Activated CD4-positive, alpha-beta T cell treated with anti-CD3 and anti-CD28 coated beads, Interleukin-2, amount 10 ng/mL, durations not matched to agents 7 days and 5 days (primary cell): Measurements from ENCODE around the gene ABCC4. TPM values are rescaled to one million over a fixed set of nuclear protein-coding genes. Genes with fewer than 3 reads are reported as not detected.
"Not testable (repeated sequence)": the region's sequence is repeated elsewhere in the genome, so short reads cannot be mapped to it uniquely, and the experiment has no call there.

Experiments used
- CTCF ChIA-PET: fragments of 350-600 bp; sonication (Branson Sonifier 250); formaldehyde crosslinking; loops from one replicate; lab custom pipeline; 2021; ENCODE audit warnings: antibody characterized with exemption; lab: Charles Lee
- POLR2A ChIA-PET: fragments of 350-600 bp; sonication (Branson Sonifier 250); formaldehyde crosslinking; loops from one replicate; lab custom pipeline; 2021; ENCODE audit warnings: antibody characterized with exemption; lab: Charles Lee
- DNase-seq: peaks from one replicate; pipeline ENCODE4 v3.0.0-alpha.2; 2020
- H3K27ac Mint-ChIP-seq: one replicate; pipeline ENCODE4 v1.8.0; 2021; ENCODE audit warnings: mild to moderate bottlenecking, moderate library complexity, mixed read lengths
- H3K27me3 Mint-ChIP-seq: one replicate; pipeline ENCODE4 v1.8.0; 2021; ENCODE audit warnings: mixed read lengths
- H3K36me3 Mint-ChIP-seq: one replicate; pipeline ENCODE4 v1.8.0; 2021; ENCODE audit warnings: low read depth, mixed read lengths
- H3K4me1 Mint-ChIP-seq: one replicate; pipeline ENCODE4 v1.8.0; 2021; ENCODE audit warnings: mixed read lengths
- H3K4me3 Mint-ChIP-seq: one replicate; pipeline ENCODE4 v1.8.0; 2021; ENCODE audit warnings: mild to moderate bottlenecking, moderate library complexity, mixed read lengths
- H3K9me3 Mint-ChIP-seq: one replicate; pipeline ENCODE4 v1.8.0; 2021; ENCODE audit warnings: mixed read lengths
- total RNA-seq, 2 experiments: library from RNA; stranded (reverse); gene quantifications; one replicate each; pipeline ENCODE4 v1.2.3, GENCODE V29; 2021

Gene ABCC4
- total RNA-seq, 2 experiments from 2014 or later, result 4.8 to 7.0 TPM

DNA sequence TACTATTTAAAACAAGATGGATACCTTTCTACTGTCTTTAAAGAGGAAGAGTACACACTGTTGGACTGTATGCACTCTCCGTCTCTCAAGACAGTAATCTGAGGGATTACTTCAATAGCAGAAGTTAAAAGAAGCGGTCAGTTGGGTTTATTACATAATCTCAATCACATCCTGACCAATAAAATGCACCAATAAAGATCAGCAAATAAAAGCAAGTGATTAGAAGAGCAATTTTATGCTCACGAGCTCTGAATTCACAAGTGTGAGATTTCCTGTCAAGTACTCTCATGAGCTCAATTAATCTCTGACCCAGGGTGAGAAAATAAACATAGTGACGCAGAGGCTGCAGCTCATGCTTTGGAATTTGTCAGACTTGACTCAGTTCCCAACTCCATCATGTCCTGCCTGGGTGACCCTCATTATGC, 12.2 kb downstream of the ABCC4 start:
- Mint-ChIP-seq H3K36me3 (no peaks in the 10 kb centered on the region), H3K4me1 (no peaks in the 10 kb centered on the region), H3K9me3 (no peaks in the 10 kb centered on the region), H3K27ac (no peak overlapping the region), H3K27me3 (no peaks in the 10 kb centered on the region), H3K4me3 (no peak overlapping the region)
- DNase-seq, result no peak
- ChIA-PET POLR2A (no interaction called here), CTCF (interaction anchor here (1.3 to 2.5 kb wide), 2 partner anchors 9 to 11 kb away, joined by 3 to 9 read pairs; no protein-coding TSS in a partner anchor)

GRCh38 chr13:95284436-95284835, 16.8 kb downstream of the ABCC4 start:
- ChIA-PET POLR2A (no interaction called here), CTCF (interaction anchor here (1.0 kb wide), 1 partner anchor 96 kb away, joined by 3 read pairs; no protein-coding TSS in a partner anchor)
- DNase-seq, result no peak
- Mint-ChIP-seq H3K27me3 (no peaks in the 10 kb centered on the region), H3K4me1 (no peaks in the 10 kb centered on the region), H3K36me3 (no peaks in the 10 kb centered on the region), H3K9me3 (no peaks in the 10 kb centered on the region), H3K4me3 (no peak overlapping the region), H3K27ac (no peak overlapping the region)

GRCh38 chr13:95279016-95279415, 22.2 kb downstream of the ABCC4 start:
- DNase-seq, result no peak
- H3K27ac Mint-ChIP-seq, result no peak overlapping the region
- H3K9me3 Mint-ChIP-seq, result no peaks in the 10 kb centered on the region
- no peaks in the 10 kb centered on the region for H3K27me3 Mint-ChIP-seq
- ChIA-PET CTCF (no interaction called here), POLR2A (no interaction called here)
- H3K4me1 Mint-ChIP-seq, result no peaks in the 10 kb centered on the region
- no peak overlapping the region for H3K4me3 Mint-ChIP-seq
- no peaks in the 10 kb centered on the region for H3K36me3 Mint-ChIP-seq

DNA sequence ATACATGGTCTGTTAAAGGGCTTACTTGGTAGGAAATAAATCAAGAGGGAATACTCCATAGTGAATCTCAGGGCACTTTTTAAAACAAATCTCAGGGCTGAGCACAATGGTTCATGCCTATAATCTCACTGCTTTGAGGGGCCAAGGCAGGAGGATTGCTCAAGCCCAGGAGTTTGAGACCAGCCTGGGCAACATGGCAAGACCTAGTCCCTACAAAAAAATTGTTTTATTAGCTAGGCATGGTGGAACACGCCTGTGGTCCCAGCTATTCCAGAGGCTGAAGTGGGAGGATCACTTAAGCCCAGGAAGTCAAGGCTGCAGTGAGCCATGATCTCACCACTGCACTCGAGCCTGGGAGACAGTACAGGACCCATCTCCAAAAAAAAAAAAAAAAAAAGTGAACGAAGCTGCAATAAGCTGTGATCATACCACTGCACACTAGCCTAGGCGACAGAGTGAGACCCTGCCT, 25.2 kb downstream of the ABCC4 start:
- Mint-ChIP-seq H3K9me3 (no peaks in the 10 kb centered on the region), H3K27me3 (no peaks in the 10 kb centered on the region), H3K36me3 (no peaks in the 10 kb centered on the region), H3K4me3 (no peak overlapping the region), H3K4me1 (no peaks in the 10 kb centered on the region), H3K27ac (no peak overlapping the region)
- POLR2A ChIA-PET, result no interaction called here
- CTCF ChIA-PET, result interaction anchor here (0.8 kb wide), 1 partner anchor 84 kb away, joined by 3 read pairs; no protein-coding TSS in a partner anchor
- no peak for DNase-seq

- H3K4me1 Mint-ChIP-seq, result no peaks in the 10 kb centered on the region
- no peak overlapping the region for H3K4me3 Mint-ChIP-seq
- CTCF ChIA-PET, result interaction anchor here (0.8 kb wide), 1 partner anchor 84 kb away, joined by 3 read pairs; no protein-coding TSS in a partner anchor
- H3K36me3 Mint-ChIP-seq, result no peaks in the 10 kb centered on the region
- POLR2A ChIA-PET, result no interaction called here
- no peak overlapping the region for H3K27ac Mint-ChIP-seq
- no peaks in the 10 kb centered on the region for H3K27me3 Mint-ChIP-seq
- no peak for DNase-seq
- no peaks in the 10 kb centered on the region for H3K9me3 Mint-ChIP-seq
These were observed 25.8 kb downstream of the ABCC4 start for GRCh38 chr13:95275322-95276036.

DNA sequence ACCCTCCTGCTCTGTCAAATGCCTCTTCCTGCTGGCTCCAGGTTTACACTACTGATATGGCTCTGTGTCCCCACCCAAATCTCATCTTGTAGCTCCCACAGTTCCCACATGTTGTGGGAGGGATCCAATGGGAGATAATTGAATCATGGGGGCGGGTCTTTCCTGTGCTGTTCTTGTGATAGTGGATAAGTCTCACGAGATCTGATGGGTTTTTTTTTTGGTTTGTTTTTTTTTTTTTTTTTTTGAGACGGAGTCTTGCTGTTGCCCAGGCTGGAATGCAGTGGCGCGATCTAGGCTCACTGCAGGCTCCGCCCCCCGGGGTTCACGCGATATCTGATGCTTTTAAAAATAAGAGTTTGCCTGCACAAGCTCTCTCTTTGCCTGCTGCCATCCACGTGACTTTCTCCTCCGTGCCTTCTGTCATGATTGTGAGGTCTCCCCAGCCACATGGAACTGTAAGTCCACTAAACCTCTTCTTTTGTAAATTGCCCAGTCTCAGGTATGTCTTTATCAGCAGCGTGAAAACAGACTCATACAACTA, 27.6 kb downstream of the ABCC4 start:
- H3K36me3 Mint-ChIP-seq, CTCF ChIA-PET: not testable (repeated sequence)

GRCh38 chr13:95272076-95272475, 29.2 kb downstream of the ABCC4 start:
- H3K27me3 Mint-ChIP-seq, H3K36me3 Mint-ChIP-seq: not testable (repeated sequence)

More for the DNA sequence above, 27.6 kb downstream of the ABCC4 start:
- H3K4me1 Mint-ChIP-seq, DNase-seq, H3K27me3 Mint-ChIP-seq, H3K27ac Mint-ChIP-seq, POLR2A ChIA-PET, H3K4me3 Mint-ChIP-seq, H3K9me3 Mint-ChIP-seq: not testable (repeated sequence)

GRCh38 chr13:95269756-95270155, 31.5 kb downstream of the ABCC4 start:
- H3K36me3 Mint-ChIP-seq, result peaks cover 2% of the 10 kb centered on the region
- no peaks in the 10 kb centered on the region for H3K27me3 Mint-ChIP-seq
- peaks cover 2% of the 10 kb centered on the region for H3K9me3 Mint-ChIP-seq
- ChIA-PET POLR2A (no interaction called here), CTCF (no interaction called here)
- H3K4me1 Mint-ChIP-seq, result peaks cover 3% of the 10 kb centered on the region
- no peak for DNase-seq
- H3K4me3 Mint-ChIP-seq, result no peak overlapping the region
- H3K27ac Mint-ChIP-seq, result no peak overlapping the region

More at GRCh38 chr13:95272076-95272475, 29.2 kb downstream of the ABCC4 start:
- CTCF ChIA-PET, result interaction anchor here (1.2 kb wide), 1 partner anchor 27 kb away, joined by 3 read pairs; no protein-coding TSS in a partner anchor
- H3K4me3 Mint-ChIP-seq, H3K27ac Mint-ChIP-seq, H3K9me3 Mint-ChIP-seq, DNase-seq, POLR2A ChIA-PET, H3K4me1 Mint-ChIP-seq: not testable (repeated sequence)

GRCh38 chr13:95268343-95269065, 32.7 kb downstream of the ABCC4 start:
- H3K4me3 Mint-ChIP-seq, H3K27me3 Mint-ChIP-seq, H3K27ac Mint-ChIP-seq, H3K4me1 Mint-ChIP-seq, H3K36me3 Mint-ChIP-seq, H3K9me3 Mint-ChIP-seq, DNase-seq, CTCF ChIA-PET, POLR2A ChIA-PET: not testable (repeated sequence)

DNA sequence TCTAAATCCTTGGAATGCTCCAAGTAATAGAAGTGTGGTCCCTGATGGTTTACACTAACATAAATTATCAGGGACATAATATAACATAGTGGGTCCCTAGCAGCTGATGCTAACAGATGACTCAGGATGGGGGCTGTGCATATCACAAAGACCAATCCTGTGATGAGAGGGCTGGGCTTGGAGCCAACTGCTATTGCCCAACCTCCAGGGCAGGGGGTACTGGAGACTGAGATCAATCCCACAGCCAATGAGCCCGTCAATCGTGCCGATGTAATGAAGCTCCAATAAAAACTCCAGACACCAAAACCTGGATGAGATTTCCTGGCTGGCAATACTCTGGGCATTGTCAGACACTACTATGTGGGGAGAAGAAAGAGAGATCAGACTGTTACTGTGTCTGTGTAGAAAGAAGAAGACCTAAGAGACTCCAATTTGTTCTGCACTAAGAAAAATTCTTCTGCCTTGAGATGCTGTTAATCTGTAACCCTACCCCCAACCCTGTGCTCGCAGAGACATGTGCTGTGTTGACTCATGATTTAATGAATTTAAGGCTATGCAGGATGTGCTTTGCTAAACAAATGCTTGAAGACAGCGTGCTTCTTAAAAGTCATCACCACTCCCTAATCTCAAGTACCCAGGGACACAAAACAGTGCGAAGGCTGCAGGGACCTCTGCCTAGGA, 33.4 kb downstream of the ABCC4 start:
- Mint-ChIP-seq H3K9me3 (peaks cover 2% of the 10 kb centered on the region), H3K4me1 (peaks cover 3% of the 10 kb centered on the region), H3K27ac (no peak overlapping the region), H3K27me3 (no peaks in the 10 kb centered on the region), H3K4me3 (no peak overlapping the region), H3K36me3 (peaks cover 2% of the 10 kb centered on the region)
- POLR2A ChIA-PET, result no interaction called here
- no peak for DNase-seq
- CTCF ChIA-PET, result interaction anchor here (0.6 kb wide), 1 partner anchor 296 kb away, joined by 3 read pairs; no protein-coding TSS in a partner anchor

- peaks cover 2% of the 10 kb centered on the region for H3K9me3 Mint-ChIP-seq
- H3K27ac Mint-ChIP-seq, result no peak overlapping the region
- ChIA-PET CTCF (no interaction called here), POLR2A (no interaction called here)
- H3K36me3 Mint-ChIP-seq, result peaks cover 2% of the 10 kb centered on the region
- no peak overlapping the region for H3K4me3 Mint-ChIP-seq
- no peaks in the 10 kb centered on the region for H3K4me1 Mint-ChIP-seq
- H3K27me3 Mint-ChIP-seq, result no peaks in the 10 kb centered on the region
- DNase-seq, result no peak
These were observed 37.0 kb downstream of the ABCC4 start for GRCh38 chr13:95264225-95264624.

DNA sequence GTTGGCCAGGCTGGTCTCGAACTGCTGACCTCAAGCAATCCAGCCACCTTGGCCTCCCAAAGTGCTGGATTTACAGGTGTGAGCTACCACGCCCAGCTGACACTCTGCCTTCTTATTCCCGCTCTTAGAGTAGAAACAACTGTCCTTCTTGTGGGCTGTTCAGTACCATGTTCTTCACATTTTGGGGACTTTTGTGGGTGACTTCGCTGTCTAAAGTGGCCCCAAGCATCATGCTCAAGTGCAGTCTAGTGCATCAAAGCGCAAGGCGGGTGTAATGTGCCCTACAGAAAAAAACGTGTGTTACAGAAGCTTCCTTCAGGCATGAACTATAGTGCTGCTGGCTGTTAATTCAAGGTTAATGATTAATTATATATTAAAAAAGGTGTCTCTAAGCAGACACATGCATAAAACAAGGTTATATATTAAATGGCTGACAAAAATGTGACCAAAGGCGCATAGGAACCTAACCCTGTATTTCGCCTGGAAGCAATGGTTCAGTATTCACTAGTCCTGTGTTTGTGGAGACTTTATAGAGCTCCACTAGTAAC, 38.3 kb downstream of the ABCC4 start:
- Mint-ChIP-seq H3K27ac (no peak overlapping the region), H3K27me3 (no peaks in the 10 kb centered on the region), H3K4me3 (no peak overlapping the region), H3K9me3 (peaks cover 2% of the 10 kb centered on the region), H3K4me1 (no peaks in the 10 kb centered on the region), H3K36me3 (peaks cover 2% of the 10 kb centered on the region)
- DNase-seq, result no peak
- CTCF ChIA-PET, result no interaction called here
- POLR2A ChIA-PET, result no interaction called here
